Karpas-422 (cell line): ENCODE measurements around the gene CARMIL1. TPM values are rescaled to one million over a fixed set of nuclear protein-coding genes. Genes with fewer than 3 reads are reported as not detected.

Experiments used
- DNase-seq: peaks from one replicate; pipeline ENCODE4 v3.0.0-alpha.2; 2015
- H2AFZ ChIP-seq: fragments of 200-600 bp; sonication (generic); 2 replicates; pipeline ENCODE4 v1.6.1; 2014; ENCODE audit warnings: antibody characterized with exemption, low read length, mixed read lengths
- H3K27ac ChIP-seq: fragments of 200-600 bp; sonication (generic); 2 replicates; pipeline ENCODE4 v1.5.1; 2014; ENCODE audit warnings: mild to moderate bottlenecking, low read length, moderate library complexity
- H3K27me3 ChIP-seq: fragments of 200-600 bp; sonication (generic); 2 replicates; pipeline ENCODE4 v1.6.1; 2014; ENCODE audit warnings: low read length, mixed read lengths
- H3K36me3 ChIP-seq: fragments of 200-600 bp; sonication (generic); 2 replicates; pipeline ENCODE4 v1.6.1; 2014; ENCODE audit warnings: low read length, mixed read lengths; ENCODE audit not compliant: insufficient read depth
- H3K4me1 ChIP-seq: fragments of 200-600 bp; sonication (generic); 2 replicates; pipeline ENCODE4 v1.6.1; 2014; ENCODE audit warnings: mild to moderate bottlenecking, low read length, mixed read lengths
- H3K4me2 ChIP-seq: fragments of 200-600 bp; sonication (generic); 2 replicates; pipeline ENCODE4 v1.6.1; 2014; ENCODE audit warnings: low read length, low read depth, mild to moderate bottlenecking; ENCODE audit not compliant: poor library complexity, severe bottlenecking
- H3K4me3 ChIP-seq: fragments of 200-600 bp; sonication (generic); 2 replicates; pipeline ENCODE4 v1.5.1; 2014; ENCODE audit warnings: mild to moderate bottlenecking, antibody characterized with exemption, low read length, mixed read lengths
- H3K79me2 ChIP-seq: fragments of 200-600 bp; sonication (generic); 2 replicates; pipeline ENCODE4 v1.6.1; 2014; ENCODE audit warnings: mild to moderate bottlenecking, low read length, mixed read lengths
- H3K9ac ChIP-seq: fragments of 200-600 bp; sonication (generic); 2 replicates; pipeline ENCODE4 v1.6.0; 2014; ENCODE audit warnings: low read length
- H3K9me2 ChIP-seq: fragments of 200-600 bp; sonication (generic), shearing (Covaris generic); replicated peaks from 2 replicates; pipeline ENCODE4 v1.6.0; 2014; ENCODE audit warnings: mild to moderate bottlenecking, low read length, moderate library complexity; ENCODE audit not compliant: insufficient read depth
- H3K9me3 ChIP-seq: fragments of 300-700, 200-600 bp; sonication (generic); 2 replicates; pipeline ENCODE4 v1.6.1; 2014; ENCODE audit warnings: low read length, mixed read lengths
- H4K20me1 ChIP-seq: fragments of 200-600 bp; sonication (generic); 2 replicates; pipeline ENCODE4 v1.6.1; 2014; ENCODE audit warnings: mild to moderate bottlenecking, antibody characterized with exemption, low read length, low read depth; ENCODE audit not compliant: insufficient read depth
- total RNA-seq: library from RNA; depleted of rRNA; stranded (reverse); fragments of >200 nt; shearing (Covaris generic); gene quantifications from 2 replicates; pipeline ENCODE4 v1.2.3, GENCODE V29; 2014; ENCODE audit warnings: low replicate concordance

The CARMIL1 gene
- total RNA-seq, 1 experiment from 2014 or later: 0.04 TPM

DNA sequence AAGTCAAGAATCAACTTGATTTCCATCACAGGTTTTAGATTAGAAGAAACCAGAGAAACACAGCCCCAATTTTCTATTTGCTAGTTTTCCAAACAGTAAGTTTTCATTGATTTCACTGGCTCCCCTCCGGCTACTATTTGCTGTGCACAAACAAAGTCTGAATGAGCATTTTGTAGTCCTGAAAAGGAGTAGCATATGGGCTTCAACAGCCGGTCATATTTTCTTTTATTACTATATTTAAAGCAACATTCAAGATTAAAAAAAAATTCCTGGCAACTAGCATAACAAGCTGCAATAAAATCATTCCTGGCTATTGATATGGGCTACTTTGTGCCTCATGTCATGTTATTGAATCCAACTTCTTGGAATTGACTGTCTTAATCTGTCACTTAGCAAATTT is 48.3 kb downstream of the CARMIL1 start:
- Histone ChIP-seq H2AFZ (no peak overlapping the region), H4K20me1 (no peaks in the 10 kb centered on the region), H3K27ac (no peak overlapping the region), H3K9me2 (no peaks in the 10 kb centered on the region), H3K9ac (no peak overlapping the region), H3K4me2 (no peak overlapping the region), H3K36me3 (no peaks in the 10 kb centered on the region), H3K4me1 (no peaks in the 10 kb centered on the region), H3K4me3 (no peak overlapping the region), H3K27me3 (no peaks in the 10 kb centered on the region), H3K79me2 (no peaks in the 10 kb centered on the region), H3K9me3 (no peaks in the 10 kb centered on the region)
- no peak for DNase-seq

DNA sequence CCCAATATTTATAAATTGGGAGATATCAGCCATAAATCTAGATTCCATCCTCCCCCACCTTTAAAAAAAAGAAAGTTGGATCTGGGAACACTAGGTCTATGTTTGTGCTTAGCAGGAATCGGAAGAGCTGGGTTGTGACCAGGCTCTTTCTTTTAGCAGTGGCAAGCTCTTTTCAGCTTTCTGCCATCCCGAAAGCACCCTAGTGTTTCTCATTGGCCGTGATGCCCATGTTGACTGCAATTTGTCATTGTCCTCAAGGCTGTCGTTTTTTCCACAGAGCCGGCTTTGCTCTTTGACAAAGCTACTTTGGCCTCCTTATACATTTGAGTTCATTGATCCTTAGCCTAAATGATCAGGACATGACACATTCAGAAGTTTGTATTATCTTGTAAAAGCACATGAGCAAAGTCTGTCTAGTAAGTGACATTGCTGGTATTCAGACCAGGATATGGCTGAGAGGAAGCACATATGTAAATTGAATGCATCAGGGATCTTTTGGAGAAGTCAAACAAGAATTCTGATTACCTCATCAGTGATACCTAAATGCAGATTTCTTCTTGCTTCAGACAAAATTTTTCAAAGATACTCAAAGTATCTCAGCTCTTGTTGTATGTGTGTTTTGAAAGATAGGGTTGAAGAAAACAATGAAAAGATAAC is 50.1 kb downstream of the CARMIL1 start:
- no peaks in the 10 kb centered on the region for H3K9me2 ChIP-seq
- no peak overlapping the region for H3K4me3 ChIP-seq
- no peaks in the 10 kb centered on the region for H4K20me1 ChIP-seq
- H3K9ac ChIP-seq: no peak overlapping the region
- H3K4me2 ChIP-seq: no peak overlapping the region
- H3K36me3 ChIP-seq: no peaks in the 10 kb centered on the region
- DNase-seq: no peak
- no peak overlapping the region for H2AFZ ChIP-seq
- H3K27me3 ChIP-seq: no peaks in the 10 kb centered on the region
- no peaks in the 10 kb centered on the region for H3K4me1 ChIP-seq
- no peaks in the 10 kb centered on the region for H3K79me2 ChIP-seq
- no peak overlapping the region for H3K27ac ChIP-seq
- H3K9me3 ChIP-seq: no peaks in the 10 kb centered on the region

DNA sequence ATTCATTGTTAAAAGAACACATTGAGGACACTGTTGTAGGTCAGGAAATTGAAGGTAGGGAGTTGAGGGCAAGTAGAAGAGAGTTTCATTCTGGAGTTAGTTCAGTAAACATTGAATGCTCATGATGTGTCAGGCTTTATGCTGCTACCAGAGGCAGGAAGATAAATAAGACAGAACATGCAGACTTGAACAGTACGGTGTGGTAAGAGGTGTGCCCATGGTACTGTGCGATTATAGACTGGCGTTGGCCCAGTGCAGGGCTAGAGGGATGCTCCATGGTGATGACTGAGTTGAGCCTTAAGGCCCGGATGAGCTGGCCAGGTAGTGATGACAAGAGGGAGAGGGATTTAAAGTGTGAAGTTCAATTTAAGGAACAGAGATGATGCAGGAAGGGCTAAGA is 50.8 kb downstream of the CARMIL1 start:
- no peaks in the 10 kb centered on the region for H3K79me2 ChIP-seq
- no peak overlapping the region for H3K27ac ChIP-seq
- H3K36me3 ChIP-seq: no peaks in the 10 kb centered on the region
- H3K4me2 ChIP-seq: no peak overlapping the region
- no peak overlapping the region for H3K9ac ChIP-seq
- no peak overlapping the region for H2AFZ ChIP-seq
- no peak for DNase-seq
- H3K4me3 ChIP-seq: no peak overlapping the region
- no peaks in the 10 kb centered on the region for H3K9me3 ChIP-seq
- H3K9me2 ChIP-seq: no peaks in the 10 kb centered on the region
- no peaks in the 10 kb centered on the region for H3K27me3 ChIP-seq
- no peaks in the 10 kb centered on the region for H3K4me1 ChIP-seq
- H4K20me1 ChIP-seq: no peaks in the 10 kb centered on the region

DNA sequence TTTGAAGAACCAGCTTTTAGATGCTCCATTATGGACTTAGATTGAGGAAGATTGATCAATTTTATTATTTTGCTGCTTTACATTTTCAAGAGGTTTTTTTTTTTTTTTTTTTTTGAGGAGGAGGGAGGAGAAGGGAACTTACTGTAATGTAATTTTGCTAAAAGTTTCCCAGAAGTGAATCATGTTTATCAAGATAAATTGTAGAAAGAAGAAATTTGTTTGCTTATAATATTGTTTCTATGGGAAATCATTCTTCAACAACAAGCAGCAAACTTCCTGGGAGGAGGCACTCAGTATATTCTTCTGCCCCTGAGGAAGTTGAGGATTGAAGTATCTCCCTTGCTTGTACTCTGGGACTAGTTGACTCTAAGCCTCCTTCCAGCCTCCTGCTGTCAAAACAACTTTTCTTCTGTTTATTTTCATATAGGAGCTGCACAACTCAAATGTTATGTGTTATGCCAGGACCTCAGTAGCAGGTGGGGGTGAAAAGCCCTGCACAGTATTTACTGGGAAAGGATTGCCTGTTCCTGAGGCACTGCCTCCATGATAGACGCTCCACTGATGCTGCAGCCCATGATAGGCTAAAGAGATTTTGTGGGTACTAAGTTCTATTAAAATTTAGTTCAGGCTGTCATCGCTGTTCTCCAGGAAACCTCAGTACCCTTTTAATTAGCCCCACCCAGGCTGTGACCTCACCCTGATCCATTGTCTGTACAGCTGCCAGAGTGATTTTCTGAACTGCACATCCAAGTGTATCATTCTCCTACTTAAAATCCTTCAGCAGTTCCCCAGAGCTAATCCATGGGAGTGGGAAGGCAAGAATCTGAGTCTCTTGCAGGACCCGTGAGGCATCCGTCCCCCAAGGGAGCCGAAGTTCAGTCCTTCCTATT is 51.9 kb downstream of the CARMIL1 start:
- Histone ChIP-seq H3K9me2 (no peaks in the 10 kb centered on the region), H3K4me3 (no peak overlapping the region), H3K27me3 (no peaks in the 10 kb centered on the region), H3K79me2 (no peaks in the 10 kb centered on the region), H3K36me3 (no peaks in the 10 kb centered on the region), H3K9me3 (no peaks in the 10 kb centered on the region), H3K4me1 (no peaks in the 10 kb centered on the region), H3K27ac (no peak overlapping the region), H2AFZ (no peak overlapping the region), H3K9ac (no peak overlapping the region), H3K4me2 (no peak overlapping the region), H4K20me1 (no peaks in the 10 kb centered on the region)
- no peak for DNase-seq

DNA sequence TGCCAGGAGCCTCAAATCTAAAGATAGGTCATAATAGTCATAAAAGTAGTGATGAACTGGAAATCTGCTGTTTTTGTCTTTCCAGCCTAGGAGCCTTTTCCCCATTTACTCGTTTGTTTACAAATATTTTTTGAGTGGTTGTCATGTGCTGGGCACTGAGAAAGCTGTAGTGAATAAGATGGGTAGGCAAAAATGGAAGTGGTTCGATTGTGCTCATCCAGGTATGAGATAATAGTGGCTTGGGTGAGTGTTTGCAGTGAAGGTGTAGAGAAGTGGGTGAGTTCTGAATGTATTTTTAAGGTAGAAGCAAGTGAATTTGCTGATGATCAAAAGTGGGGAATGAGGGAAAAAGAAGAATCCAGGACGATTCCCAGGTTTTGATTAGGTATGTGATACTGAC is 53.0 kb downstream of the CARMIL1 start:
- no peaks in the 10 kb centered on the region for H3K4me1 ChIP-seq
- H3K79me2 ChIP-seq: no peaks in the 10 kb centered on the region
- no peaks in the 10 kb centered on the region for H3K27me3 ChIP-seq
- H3K36me3 ChIP-seq: no peaks in the 10 kb centered on the region
- H3K9me3 ChIP-seq: no peaks in the 10 kb centered on the region
- H2AFZ ChIP-seq: no peak overlapping the region
- H3K9me2 ChIP-seq: no peaks in the 10 kb centered on the region
- no peaks in the 10 kb centered on the region for H4K20me1 ChIP-seq
- H3K9ac ChIP-seq: no peak overlapping the region
- no peak overlapping the region for H3K4me3 ChIP-seq
- DNase-seq: no peak
- no peak overlapping the region for H3K27ac ChIP-seq
- no peak overlapping the region for H3K4me2 ChIP-seq

DNA sequence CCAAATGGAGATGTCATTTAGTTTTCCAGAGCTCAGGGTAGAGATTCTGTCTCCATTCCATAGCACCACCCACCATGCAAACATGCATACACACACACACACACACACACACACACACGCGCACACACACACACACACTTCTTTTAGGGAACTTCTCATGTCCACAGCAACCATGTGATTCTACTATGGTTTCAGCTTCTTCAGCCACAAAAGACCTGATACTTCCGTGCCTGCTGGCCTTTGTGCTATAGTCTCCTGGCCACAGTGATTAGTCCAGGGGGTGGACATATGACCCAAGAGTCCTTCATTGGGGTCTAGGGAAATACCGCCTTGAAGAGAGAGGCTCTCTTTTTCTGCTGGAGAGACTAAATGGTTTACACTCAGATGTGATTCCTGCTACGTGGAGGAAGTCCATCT is 53.5 kb downstream of the CARMIL1 start:
- no peak for DNase-seq
- no peak overlapping the region for H3K9ac ChIP-seq
- H3K36me3 ChIP-seq: no peaks in the 10 kb centered on the region
- no peak overlapping the region for H3K4me3 ChIP-seq
- no peaks in the 10 kb centered on the region for H3K79me2 ChIP-seq
- H3K4me2 ChIP-seq: no peak overlapping the region
- H3K9me2 ChIP-seq: no peaks in the 10 kb centered on the region
- no peaks in the 10 kb centered on the region for H3K27me3 ChIP-seq
- H3K27ac ChIP-seq: no peak overlapping the region
- H4K20me1 ChIP-seq: no peaks in the 10 kb centered on the region
- H3K4me1 ChIP-seq: no peaks in the 10 kb centered on the region
- no peak overlapping the region for H2AFZ ChIP-seq
- H3K9me3 ChIP-seq: no peaks in the 10 kb centered on the region

DNA sequence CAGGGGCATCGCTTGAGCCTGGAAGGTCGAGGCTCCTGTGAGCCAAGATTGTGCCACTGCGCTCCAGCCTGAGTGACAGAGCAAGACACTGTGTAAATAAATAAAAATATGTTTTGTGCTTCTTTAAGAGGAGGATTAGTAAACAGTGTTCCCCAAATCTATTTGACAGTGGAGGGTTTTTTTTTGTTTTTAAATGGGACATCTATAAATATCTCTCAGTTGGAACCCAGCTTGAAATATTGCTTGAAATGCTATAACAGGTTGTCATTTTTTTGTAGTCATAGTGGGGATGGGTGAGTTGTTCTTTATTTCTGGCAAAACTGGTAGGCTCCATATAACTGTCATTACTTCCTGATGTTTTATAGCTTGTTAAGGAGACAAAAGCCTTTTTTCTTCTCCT is 54.3 kb downstream of the CARMIL1 start:
- no peaks in the 10 kb centered on the region for H3K36me3 ChIP-seq
- no peak overlapping the region for H3K9ac ChIP-seq
- H3K4me2 ChIP-seq: no peak overlapping the region
- H3K4me1 ChIP-seq: no peaks in the 10 kb centered on the region
- no peaks in the 10 kb centered on the region for H3K9me3 ChIP-seq
- no peak overlapping the region for H2AFZ ChIP-seq
- no peaks in the 10 kb centered on the region for H4K20me1 ChIP-seq
- H3K27me3 ChIP-seq: no peaks in the 10 kb centered on the region
- H3K79me2 ChIP-seq: no peaks in the 10 kb centered on the region
- no peak overlapping the region for H3K4me3 ChIP-seq
- no peak for DNase-seq
- H3K27ac ChIP-seq: no peak overlapping the region
- no peaks in the 10 kb centered on the region for H3K9me2 ChIP-seq

DNA sequence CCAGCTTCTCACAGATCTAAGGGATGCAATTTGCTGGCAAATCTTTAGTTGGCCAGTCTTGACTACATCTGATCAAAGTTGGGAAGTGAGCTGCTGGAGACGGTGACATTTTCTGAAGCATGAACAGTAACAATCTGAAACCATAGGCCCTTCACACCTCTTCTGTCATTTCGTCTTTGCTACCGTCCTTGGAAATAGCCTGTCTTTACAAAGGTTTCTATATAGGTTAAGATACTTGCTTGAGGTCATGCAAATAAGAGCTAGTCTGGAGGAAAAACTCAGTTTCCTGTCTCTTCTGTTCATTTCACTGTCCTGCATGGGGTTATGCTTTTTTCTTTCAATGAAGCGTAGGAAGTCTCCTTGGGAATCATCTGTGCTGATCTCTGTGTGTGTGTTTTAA is 55.6 kb downstream of the CARMIL1 start:
- no peaks in the 10 kb centered on the region for H3K79me2 ChIP-seq
- no peaks in the 10 kb centered on the region for H4K20me1 ChIP-seq
- H3K4me2 ChIP-seq: no peak overlapping the region
- DNase-seq: no peak
- H3K27me3 ChIP-seq: no peaks in the 10 kb centered on the region
- H3K4me3 ChIP-seq: no peak overlapping the region
- H3K9me2 ChIP-seq: no peaks in the 10 kb centered on the region
- no peak overlapping the region for H2AFZ ChIP-seq
- H3K9me3 ChIP-seq: no peaks in the 10 kb centered on the region
- no peaks in the 10 kb centered on the region for H3K4me1 ChIP-seq
- no peak overlapping the region for H3K9ac ChIP-seq
- no peaks in the 10 kb centered on the region for H3K36me3 ChIP-seq
- H3K27ac ChIP-seq: no peak overlapping the region
